Measurements from ENCODE around the gene NR1D2.

The NR1D2 gene

DNA sequence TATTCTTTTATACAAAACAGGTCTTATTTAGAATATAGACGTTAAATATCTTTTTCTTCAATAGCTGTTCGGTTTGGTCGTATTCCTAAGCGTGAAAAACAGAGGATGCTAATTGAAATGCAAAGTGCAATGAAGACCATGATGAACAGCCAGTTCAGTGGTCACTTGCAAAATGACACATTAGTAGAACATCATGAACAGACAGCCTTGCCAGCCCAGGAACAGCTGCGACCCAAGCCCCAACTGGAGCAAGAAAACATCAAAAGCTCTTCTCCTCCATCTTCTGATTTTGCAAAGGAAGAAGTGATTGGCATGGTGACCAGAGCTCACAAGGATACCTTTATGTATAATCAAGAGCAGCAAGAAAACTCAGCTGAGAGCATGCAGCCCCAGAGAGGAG is 16.8 kb downstream of the NR1D2 start:
- DNase-seq (ENCODE audit: extremely low read depth in 1 of 2, low read depth in 1 of 2), result no peak

DNA sequence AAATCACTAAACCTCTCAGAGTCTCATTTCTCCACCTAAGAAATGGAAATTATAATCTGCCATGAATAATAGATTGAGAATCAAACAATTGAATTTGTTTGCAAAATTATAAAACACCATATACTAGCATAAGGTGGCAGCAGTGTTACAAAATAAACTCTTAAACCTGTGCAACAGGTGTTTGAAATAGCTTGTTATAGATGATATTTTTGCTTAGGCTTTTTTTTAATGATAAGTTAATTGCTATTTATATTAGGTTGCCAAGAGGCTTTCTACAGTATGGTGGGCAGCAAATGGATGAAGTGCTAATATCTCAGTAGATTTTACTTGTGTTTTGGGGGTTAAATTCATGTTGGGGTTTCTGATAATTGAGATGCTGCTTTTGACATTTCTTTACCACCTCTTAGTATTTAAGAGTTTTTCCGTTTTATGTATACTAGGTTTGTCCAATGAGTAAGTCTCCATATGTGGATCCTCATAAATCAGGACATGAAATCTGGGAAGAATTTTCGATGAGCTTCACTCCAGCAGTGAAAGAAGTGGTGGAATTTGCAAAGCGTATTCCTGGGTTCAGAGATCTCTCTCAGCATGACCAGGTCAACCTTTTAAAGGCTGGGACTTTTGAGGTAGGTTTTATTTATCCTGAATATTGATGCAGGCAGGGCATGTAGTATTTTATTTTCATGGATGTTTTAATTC is 19.6 kb downstream of the NR1D2 start:
- no peak for DNase-seq (ENCODE audit: extremely low read depth in 1 of 2, low read depth in 1 of 2)

DNA sequence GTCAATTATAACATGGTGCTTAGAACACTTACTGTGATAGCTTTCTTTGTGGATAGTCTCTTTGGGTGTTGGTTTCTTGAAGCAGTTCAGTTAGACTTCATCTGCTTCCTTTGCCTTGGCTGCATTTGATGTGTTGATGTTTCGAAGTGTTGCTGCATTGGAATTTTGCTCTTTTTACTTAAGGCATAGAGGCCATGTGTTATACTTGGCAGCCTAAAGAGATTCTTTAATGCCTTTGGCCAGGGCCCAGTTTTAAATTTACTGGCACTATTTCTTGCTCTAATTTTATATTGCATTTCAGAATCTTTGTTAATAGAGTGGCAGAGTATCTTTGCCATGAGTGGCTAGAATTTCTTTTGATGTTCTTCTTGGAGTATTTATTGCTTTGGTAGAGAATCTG is 21.2 kb downstream of the NR1D2 start:
- no peak for DNase-seq (ENCODE audit: extremely low read depth in 1 of 2, low read depth in 1 of 2)

DNA sequence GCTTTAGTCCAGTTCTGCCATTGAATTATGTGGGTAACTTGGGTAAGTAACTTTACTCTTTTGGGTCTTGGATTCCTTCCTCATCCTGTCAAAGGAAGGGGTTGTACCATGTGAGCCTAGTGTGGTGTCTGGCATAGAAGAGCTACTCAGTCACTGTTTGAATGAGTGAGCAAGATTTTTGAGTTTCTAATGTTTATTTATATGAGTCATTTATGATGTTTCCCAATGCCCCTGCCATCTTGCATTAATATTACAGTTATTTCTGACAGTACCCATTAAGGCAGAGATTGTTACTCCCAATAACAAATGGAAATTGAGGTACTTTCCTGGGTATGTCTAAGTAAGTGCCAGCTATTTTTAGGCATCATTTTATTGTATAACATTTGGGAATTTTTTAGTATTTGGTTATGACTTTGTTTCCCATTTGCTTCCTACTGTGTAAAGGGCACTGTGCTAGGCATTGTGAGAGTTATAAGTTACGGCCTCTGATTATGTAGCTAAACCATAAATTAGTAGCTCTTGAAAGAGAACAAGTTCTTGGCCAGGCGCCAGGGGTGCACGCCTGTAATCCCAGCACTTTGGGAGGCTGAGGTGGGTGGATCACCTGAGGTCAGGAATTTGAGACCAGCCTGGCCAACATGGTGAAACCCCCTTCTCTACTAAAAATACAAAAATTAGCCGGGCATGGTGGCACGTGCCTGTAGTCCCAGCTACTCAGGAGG is 23.5 kb downstream of the NR1D2 start:
- no peak for DNase-seq (ENCODE audit: extremely low read depth in 1 of 2, low read depth in 1 of 2)

DNA sequence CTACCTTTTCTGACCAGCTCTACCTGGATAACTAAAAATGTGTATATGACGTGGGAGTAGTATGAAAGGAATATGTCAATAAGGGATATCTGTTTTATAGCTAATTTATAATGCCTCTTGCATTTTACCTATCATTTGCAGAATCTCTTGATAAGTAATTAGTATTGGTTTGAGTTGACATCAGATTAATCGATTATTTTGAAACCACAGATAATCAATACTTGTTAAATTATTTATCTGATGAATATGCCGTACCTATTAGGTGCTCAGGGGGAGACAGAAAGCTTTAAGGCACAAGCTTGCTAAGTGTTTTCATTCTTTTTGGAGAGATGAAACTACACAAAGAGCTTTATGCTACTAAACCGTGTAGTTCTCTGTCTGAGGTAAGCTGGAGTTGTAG is 24.3 kb downstream of the NR1D2 start:
- no peak for DNase-seq (ENCODE audit: extremely low read depth in 1 of 2, low read depth in 1 of 2)

DNA sequence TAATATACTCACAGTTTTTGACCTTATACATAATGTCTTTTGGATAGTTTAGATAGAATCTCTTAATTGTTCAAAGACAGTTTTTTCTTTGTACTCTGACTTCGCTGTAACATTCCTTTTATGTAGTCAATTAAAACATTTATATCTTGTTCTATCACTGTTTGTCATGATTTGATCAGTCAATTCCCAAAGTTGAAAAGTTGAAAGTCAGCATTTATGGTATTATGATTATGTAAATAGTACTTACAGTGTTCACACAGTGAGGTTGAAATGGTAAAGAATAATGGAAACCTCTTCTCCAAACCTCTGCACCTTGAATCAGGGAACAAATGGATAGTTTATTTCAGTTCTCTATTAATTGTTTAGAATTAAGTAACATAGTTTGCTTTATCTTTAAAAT is 26.6 kb downstream of the NR1D2 start:
- no peak for DNase-seq (ENCODE audit: extremely low read depth in 1 of 2, low read depth in 1 of 2)

DNA sequence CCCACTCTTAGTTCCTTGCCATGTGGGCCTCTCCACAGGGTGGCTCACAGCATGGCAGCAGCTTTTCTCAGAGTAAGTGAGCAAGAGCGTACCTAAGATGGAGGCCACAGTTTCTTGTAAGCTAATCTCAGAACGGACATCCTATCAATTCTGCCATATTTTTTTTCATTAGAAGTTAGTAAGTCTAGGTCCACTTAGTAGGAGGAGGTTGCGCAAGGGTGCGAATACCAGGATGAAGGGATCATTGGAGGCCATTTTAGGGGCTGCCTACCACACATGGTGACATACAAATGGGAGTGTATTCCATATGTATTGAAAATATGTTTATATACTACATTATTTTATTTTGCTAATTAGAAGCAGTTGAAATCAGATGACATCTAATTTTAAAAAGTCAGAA is 31.5 kb downstream of the NR1D2 start:
- no peak for DNase-seq (ENCODE audit: extremely low read depth in 1 of 2, low read depth in 1 of 2)

DNA sequence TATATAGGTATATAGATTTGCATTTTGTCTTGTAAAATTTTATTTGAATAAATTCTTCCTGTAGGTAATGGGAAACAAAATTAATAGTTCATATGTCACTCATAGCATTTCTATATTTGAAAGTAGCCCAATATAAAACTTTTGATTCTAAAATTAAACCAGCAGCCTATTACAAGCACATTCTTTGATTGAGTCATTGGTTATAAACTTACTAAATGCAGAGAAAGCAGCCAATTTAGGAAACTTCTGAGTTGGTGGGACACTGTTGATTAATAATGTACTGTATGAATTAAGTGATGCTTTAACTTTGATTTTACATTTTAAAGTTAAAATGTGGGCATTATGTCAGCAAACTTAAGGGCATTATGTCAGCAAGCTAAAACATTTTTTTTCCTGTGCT is 34.5 kb downstream of the NR1D2 start:
- DNase-seq (ENCODE audit: extremely low read depth in 1 of 2, low read depth in 1 of 2), result no peak

DNA sequence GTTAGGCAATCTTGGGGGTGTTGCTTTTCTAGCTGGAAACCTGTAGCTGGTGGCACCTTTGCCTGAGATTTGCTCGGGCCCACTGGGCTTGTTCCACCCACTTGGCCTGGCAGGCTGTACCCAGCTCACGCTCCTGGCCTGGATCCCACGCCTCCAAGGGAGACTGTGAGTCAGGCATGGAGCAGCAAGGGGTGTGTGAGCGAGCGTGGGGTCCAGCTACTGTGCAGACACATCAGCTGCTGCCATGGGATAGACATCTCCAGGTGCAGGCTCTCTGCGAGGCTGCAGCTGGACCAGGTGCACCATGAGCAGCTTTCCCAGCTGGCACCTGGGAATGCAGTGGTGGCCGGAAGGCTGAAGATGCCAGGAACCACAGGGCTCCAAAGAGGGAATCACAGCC is 36.0 kb downstream of the NR1D2 start:
- no peak for DNase-seq (ENCODE audit: extremely low read depth in 1 of 2, low read depth in 1 of 2)

DNA sequence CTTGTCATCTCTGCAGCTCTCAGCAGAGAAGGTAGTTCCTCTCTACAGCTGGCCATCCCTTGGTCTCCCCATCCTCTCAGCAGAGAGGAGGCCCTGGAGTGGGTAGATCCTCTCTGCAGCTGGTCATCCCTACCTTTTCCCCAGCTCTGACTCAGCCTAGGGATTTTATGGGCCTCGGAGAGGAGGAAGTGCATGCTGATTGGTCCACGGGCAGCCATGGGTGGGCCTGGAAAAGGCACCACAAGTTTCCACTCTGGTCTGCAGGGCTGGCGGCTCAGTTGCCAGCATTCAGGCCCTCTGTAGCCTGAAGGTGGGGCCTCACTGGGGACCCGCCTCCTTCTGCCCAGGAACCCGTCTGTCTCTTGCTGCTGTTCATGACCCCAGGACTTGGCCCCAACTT is 36.9 kb downstream of the NR1D2 start:
- DNase-seq (ENCODE audit: extremely low read depth in 1 of 2, low read depth in 1 of 2), result no peak

DNA sequence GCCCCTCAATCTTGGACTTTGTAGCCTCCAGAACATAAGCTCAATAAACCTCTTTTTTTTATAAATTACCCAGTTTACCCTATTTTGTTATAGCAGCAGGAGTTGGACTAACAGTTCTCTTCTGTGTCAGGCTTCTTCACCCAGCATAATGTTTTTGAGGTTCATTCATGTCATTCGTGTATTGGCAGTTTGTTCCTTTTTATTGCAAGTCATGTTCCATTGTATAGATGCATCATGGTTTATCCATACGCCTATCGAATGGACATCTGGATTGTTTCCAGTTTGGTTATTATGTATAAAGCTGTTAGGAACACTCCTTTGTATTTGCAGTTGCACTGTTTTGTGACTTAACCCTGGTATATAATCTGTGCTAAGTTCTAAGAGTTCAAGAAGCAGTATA is 39.8 kb downstream of the NR1D2 start:
- no peak for DNase-seq (ENCODE audit: extremely low read depth in 1 of 2, low read depth in 1 of 2)

DNA sequence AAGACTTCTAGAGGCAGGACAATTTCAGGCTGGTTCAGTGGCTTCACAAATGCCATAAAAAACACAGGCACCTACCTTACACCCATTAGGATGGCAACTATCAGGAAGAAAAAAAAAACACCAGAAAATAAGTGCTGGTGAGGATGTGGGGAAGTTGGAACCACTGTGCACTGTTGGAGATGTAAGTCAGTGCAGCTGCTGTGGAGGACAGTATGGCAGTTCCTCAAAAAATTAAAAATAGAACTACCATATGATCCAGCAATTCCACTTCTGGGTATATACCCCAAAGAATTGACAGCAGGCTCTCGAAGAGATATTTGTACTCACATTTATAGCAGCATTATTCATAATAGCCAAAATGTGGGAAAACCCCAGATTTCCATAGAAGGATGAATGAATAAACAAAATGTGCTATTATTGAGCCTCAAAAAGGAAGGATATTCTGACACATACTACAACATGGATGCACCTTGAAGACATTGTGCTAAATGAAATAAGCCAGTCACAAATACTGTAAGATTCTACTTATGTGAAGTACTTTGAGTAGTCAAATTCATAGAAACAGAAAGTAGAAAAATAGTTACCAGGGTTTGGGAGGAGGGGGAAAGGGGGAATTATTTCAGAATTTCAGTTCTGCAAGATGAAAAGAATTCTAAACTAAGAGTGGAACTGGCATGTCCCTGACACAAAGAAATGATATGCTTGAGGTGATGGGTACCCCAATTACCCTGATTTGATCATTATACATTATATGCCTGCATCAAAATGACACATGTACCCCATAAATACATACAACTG is 40.9 kb downstream of the NR1D2 start:
- no peak for DNase-seq (ENCODE audit: extremely low read depth in 1 of 2, low read depth in 1 of 2)

DNA sequence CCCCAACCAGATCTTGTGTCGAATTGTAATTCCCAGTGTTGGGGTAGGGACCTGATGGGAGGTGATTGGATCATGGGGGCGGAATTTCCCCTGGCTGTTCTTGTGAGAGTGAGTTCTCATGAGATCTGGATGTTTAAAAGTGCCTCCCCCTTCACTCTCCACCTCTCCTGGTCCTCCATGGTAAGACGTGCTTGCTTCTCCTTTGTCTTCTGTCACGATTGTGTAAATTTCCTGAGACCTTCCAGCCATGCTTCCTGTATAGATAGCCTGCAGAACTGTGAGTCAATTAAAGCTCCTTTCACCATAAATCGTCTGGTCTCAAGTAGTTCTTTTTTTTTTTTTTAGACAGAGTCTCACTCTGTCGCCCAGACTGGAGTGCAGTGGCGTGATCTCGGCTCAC is 42.3 kb downstream of the NR1D2 start:
- no peak for DNase-seq (ENCODE audit: extremely low read depth in 1 of 2, low read depth in 1 of 2)

DNA sequence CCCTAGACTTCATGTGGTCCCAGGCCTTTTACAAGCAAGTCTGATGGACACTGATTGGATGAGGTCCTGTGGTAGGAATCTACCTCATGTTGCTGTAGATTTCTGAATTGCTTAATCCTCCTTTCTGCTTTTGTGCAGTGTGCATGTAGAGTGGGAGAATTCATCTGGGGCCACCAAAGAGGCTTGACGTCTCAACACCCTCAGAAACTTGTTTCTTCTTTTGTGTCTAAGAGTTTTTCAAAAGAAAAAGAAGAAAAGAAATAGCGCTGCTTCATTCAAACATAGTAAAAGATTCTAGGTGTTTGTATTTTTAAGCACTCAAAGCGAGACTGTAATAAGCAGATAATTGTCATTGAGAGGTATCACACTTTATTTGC is 46.2 kb downstream of the NR1D2 start:
- DNase-seq (ENCODE audit: extremely low read depth in 1 of 2, low read depth in 1 of 2), result no peak

DNA sequence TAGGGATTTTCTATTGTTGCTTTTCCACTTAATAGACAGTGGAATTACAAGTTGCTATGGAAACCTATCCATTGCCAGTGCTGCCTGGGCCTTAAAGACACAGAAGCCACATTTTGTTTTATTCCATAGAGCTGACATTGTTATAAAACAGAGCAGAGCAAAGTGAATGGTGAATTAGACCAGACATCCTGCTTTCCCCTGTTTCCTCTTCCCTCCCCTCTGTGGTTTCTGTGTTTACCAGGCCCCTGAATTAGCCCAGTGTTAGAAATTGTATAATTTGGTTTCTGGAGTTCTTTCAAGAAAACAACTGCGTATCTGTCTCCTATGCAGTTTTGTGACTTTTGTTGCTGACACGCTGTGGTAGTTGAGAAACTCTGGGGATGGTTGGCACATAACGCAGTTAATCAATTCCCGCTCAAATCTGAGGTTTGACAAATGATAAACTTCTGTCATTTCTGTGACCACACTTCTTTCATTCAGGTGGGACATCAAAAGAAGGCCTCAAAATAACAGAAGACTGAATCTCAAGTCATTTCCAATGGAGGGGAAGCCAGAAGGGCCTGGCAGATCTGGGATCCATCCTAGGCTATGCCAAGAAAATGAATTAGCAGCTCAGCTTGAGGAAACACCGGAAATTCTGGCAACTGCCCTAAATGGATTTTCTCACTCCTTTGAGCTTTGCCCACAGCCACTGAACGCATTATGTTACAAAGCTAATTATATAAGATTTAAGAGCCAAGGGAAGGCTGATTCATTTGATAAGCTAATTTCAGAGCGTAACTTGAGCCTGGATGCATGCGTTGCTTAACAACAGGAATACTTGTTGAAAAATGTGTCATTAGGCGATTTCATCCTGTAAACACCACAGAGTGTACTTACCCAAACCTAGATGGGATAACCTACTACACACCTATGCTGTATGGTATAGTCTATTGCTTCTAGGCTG is 46.9 kb downstream of the NR1D2 start:
- no peak for DNase-seq (ENCODE audit: extremely low read depth in 1 of 2, low read depth in 1 of 2)

DNA sequence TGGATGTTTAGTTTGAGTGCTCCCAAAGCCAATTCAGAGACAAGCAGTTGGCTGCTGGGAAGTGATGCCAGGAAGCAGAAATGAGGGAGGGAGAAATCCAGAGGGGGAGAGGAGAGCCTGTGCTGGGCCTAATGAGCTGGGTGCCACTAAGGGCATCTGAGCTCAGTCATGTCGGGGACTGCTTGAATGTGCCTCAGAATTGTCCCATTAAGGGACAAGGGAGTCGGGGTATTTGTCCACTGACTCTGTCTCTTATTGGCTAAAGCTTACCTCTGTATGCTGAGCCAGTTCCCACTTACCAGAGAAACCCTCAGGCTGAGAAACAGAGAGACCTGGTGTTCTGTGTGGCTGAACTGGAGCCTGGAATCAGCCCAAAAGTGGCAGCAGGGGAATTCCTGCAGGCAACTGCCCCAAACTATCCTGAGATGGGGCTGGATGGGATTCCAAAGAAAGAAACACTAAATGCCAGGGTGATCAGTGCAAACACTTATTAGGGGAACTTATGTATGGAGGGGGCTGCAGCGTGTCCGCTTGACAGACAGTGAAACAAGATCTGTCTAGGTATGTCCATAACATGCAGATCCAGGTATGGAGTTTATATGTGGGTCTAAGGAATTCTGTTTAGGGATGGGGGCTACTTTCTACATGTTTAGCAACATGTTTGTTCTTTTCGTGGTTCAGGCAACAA is 48.6 kb downstream of the NR1D2 start:
- DNase-seq (ENCODE audit: extremely low read depth in 1 of 2, low read depth in 1 of 2), result no peak

DNA sequence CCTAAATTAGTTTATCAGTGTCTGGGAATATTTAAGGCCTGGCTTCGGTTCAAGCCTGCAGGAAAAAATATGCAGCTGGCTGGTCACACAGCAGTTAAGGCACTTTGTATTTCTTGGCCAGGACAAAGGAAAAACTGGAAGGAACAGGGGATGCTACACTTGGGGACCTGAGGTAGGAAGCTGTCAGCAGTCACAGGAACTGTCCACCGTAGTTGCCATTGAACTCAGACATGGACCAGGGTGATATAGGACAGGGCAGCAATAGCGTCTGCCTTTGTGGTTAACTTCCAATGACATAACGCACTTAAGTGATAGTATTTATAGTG is 49.1 kb downstream of the NR1D2 start:
- DNase-seq (ENCODE audit: extremely low read depth in 1 of 2, low read depth in 1 of 2), result no peak

DNA sequence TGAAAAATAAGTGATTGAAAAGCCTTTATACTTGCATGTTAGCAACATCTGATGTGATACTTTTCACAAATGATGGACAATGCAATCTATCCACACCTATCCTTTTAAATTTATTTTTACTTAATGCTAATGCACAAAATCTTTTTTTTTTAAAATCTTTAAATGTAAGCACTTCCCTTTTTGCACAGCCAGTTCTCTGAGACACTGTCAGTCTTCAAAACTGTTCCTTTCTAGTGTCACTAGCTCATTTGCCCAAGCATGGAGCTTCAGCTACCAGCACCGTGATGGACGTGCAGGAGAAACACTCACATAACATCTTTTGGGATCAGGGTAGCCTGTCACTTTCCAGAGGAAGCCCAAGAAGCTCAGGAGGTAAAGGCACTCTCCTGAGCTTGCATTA is 50.1 kb downstream of the NR1D2 start:
- DNase-seq (ENCODE audit: extremely low read depth in 1 of 2, low read depth in 1 of 2), result no peak

DNA sequence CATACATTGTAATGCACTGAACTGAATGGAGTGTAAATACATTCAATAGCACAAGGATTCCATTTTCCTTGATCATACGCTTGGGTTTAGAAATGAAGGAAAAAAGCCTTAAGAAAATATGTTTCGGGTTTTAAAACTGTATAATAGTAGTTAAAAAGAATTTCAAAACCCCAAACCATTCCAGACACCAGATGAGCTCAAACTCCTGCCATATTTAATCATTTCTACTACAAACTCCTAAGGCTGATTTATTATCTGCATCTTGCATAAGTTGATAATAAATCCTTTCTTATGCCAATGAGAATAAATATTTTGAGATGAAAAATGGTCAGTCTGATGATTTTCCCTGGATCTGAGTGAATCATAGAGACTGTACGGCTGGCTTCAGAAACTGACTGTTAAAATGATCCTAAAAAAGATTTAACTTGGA is 51.0 kb downstream of the NR1D2 start:
- no peak for DNase-seq (ENCODE audit: extremely low read depth in 1 of 2, low read depth in 1 of 2)

DNA sequence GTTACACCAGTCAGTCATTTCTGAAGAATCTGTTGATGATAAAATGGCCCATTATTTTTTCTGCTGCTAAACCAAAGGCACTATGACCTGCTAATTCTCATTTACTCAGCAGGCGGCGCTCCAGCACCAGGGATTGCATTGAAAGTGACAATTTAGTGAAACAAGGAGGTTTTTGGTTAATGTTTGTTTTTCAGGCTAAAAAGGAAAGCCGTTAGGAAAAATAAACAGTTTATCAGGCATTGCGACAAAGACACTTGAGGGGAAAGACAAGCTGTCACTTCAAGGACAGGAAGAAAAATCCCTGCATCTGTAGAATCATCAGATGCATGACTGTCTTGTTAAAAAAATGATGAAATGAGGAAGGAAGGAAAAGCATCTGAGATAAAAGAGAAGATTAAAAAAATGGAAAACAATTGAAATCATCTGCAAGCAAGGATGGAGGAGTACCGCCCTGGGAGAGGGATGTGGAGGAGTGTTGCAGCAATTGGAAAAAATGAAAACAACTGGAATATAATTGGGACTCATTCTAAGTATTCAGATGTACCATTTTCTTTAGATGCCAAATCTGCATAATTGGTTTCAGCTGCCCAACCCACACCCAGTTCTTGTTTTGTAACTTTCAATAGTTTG is 54.0 kb downstream of the NR1D2 start:
- peak in 1 of 2 donors; percentile 42 for DNase-seq (ENCODE audit: extremely low read depth in 1 of 2, low read depth in 1 of 2)

All from activated CD8-positive, alpha-beta memory T cell treated with anti-CD3 and anti-CD28 coated beads for 1 hour (primary cell).